Hindlimb muscle (tissue), 1 donor: Measurements from ENCODE around the gene CDK19. TPM values are rescaled to one million over a fixed set of nuclear protein-coding genes. Genes with fewer than 3 reads are reported as not detected.
"Not testable (repeated sequence)": the region's sequence is repeated elsewhere in the genome, so short reads cannot be mapped to it uniquely, and the experiment has no call there.

Experiments used
- DNase-seq: peaks from one replicate; pipeline ENCODE4 v3.0.0-alpha.2; 2013
- polyA plus RNA-seq: library from polyadenylated mRNA; unstranded; fragments of 120-200 nt; gene quantifications from one replicate; pipeline ENCODE4 v1.2.1, GENCODE V29; 2013; ENCODE audit not compliant: insufficient read length

Gene CDK19
- polyA plus RNA-seq, 1 donor = 14.8 TPM

GRCh38 chr6:110813338-110814101 lies 1.7 kb downstream of the CDK19 start:
- no peak for DNase-seq

- DNase-seq = no peak
Observed at GRCh38 chr6:110812719-110813118, 2.5 kb downstream of the CDK19 start.

GRCh38 chr6:110810896-110811586 lies 4.2 kb downstream of the CDK19 start:
- DNase-seq = no peak

- DNase-seq = no peak
Observed at GRCh38 chr6:110809792-110810191, 5.5 kb downstream of the CDK19 start.

- DNase-seq = not testable (repeated sequence)
Observed at GRCh38 chr6:110802175-110802574, 13.1 kb downstream of the CDK19 start.

GRCh38 chr6:110800839-110801196 lies 14.5 kb downstream of the CDK19 start:
- no peak for DNase-seq

GRCh38 chr6:110800196-110800838 lies 15.0 kb downstream of the CDK19 start:
- DNase-seq = no peak

GRCh38 chr6:110799655-110800054 lies 15.6 kb downstream of the CDK19 start:
- DNase-seq = no peak

GRCh38 chr6:110799189-110799588 lies 16.1 kb downstream of the CDK19 start:
- no peak for DNase-seq

- no peak for DNase-seq
Observed at GRCh38 chr6:110795271-110795670, 20.0 kb downstream of the CDK19 start.

- DNase-seq = no peak
Observed at GRCh38 chr6:110786696-110787095, 28.6 kb downstream of the CDK19 start.

GRCh38 chr6:110786271-110786670 lies 29.0 kb downstream of the CDK19 start:
- no peak for DNase-seq

GRCh38 chr6:110784610-110784979 lies 30.7 kb downstream of the CDK19 start:
- no peak for DNase-seq

GRCh38 chr6:110781522-110782214 lies 33.6 kb downstream of the CDK19 start:
- no peak for DNase-seq

- no peak for DNase-seq
Observed at GRCh38 chr6:110778333-110778732, 36.9 kb downstream of the CDK19 start.

GRCh38 chr6:110777636-110778035 lies 37.6 kb downstream of the CDK19 start:
- DNase-seq = no peak

GRCh38 chr6:110776413-110776812 lies 38.9 kb downstream of the CDK19 start:
- no peak for DNase-seq

- no peak for DNase-seq
Observed at GRCh38 chr6:110769923-110770322, 45.3 kb downstream of the CDK19 start.

GRCh38 chr6:110768057-110768456 lies 47.2 kb downstream of the CDK19 start:
- DNase-seq = no peak

- no peak for DNase-seq
Observed at GRCh38 chr6:110761371-110761770, 53.9 kb downstream of the CDK19 start.

- DNase-seq = no peak
Observed at GRCh38 chr6:110760589-110760988, 54.7 kb downstream of the CDK19 start.

GRCh38 chr6:110760098-110760497 lies 55.2 kb downstream of the CDK19 start:
- DNase-seq = not testable (repeated sequence)

- no peak for DNase-seq
Observed at GRCh38 chr6:110757926-110758325, 57.3 kb downstream of the CDK19 start.
